Measurements from ENCODE around the gene MCTP1.
"Not testable (repeated sequence)": the region's sequence is repeated elsewhere in the genome, so short reads cannot be mapped to it uniquely, and the experiment has no call there.

Gene MCTP1

GRCh38 chr5:94853120-94853519 is 431.8 kb downstream of the MCTP1 start:
- DNase-seq, result no peak

- DNase-seq, result no peak
These were observed 433.9 kb downstream of the MCTP1 start for GRCh38 chr5:94850960-94851359.

- DNase-seq, result peak; percentile 16
These were observed 434.8 kb downstream of the MCTP1 start for GRCh38 chr5:94849821-94850736.

- no peak for DNase-seq
These were observed 435.6 kb downstream of the MCTP1 start for GRCh38 chr5:94849324-94849723.

- no peak for DNase-seq
These were observed 437.2 kb downstream of the MCTP1 start for GRCh38 chr5:94847726-94848125.

GRCh38 chr5:94847019-94847418 is 437.9 kb downstream of the MCTP1 start:
- DNase-seq, result no peak

GRCh38 chr5:94845696-94846095 is 439.2 kb downstream of the MCTP1 start:
- DNase-seq, result not testable (repeated sequence)

GRCh38 chr5:94841598-94842322 is 443.1 kb downstream of the MCTP1 start:
- no peak for DNase-seq

- DNase-seq, result no peak
These were observed 451.0 kb downstream of the MCTP1 start for GRCh38 chr5:94833851-94834250.

GRCh38 chr5:94832685-94833084 is 452.2 kb downstream of the MCTP1 start:
- no peak for DNase-seq

GRCh38 chr5:94830520-94830919 is 454.4 kb downstream of the MCTP1 start:
- DNase-seq, result no peak

- DNase-seq, result not testable (repeated sequence)
These were observed 456.7 kb downstream of the MCTP1 start for GRCh38 chr5:94828222-94828621.

- no peak for DNase-seq
These were observed 464.4 kb downstream of the MCTP1 start for GRCh38 chr5:94820488-94820887.

- DNase-seq, result no peak
These were observed 466.0 kb downstream of the MCTP1 start for GRCh38 chr5:94818904-94819303.

GRCh38 chr5:94815313-94816039 is 469.4 kb downstream of the MCTP1 start:
- no peak for DNase-seq

- DNase-seq, result no peak
These were observed 472.7 kb downstream of the MCTP1 start for GRCh38 chr5:94812232-94812631.

- no peak for DNase-seq
These were observed 473.6 kb downstream of the MCTP1 start for GRCh38 chr5:94811331-94811730.

- DNase-seq, result no peak
These were observed 474.0 kb downstream of the MCTP1 start for GRCh38 chr5:94810877-94811276.

GRCh38 chr5:94810281-94810680 is 474.6 kb downstream of the MCTP1 start:
- no peak for DNase-seq

- DNase-seq, result no peak
These were observed 476.4 kb downstream of the MCTP1 start for GRCh38 chr5:94808497-94808896.

- DNase-seq, result no peak
These were observed 476.9 kb downstream of the MCTP1 start for GRCh38 chr5:94807985-94808384.

- DNase-seq, result no peak
These were observed 482.4 kb downstream of the MCTP1 start for GRCh38 chr5:94802450-94802849.

- DNase-seq, result no peak
These were observed 488.3 kb downstream of the MCTP1 start for GRCh38 chr5:94796586-94796985.

Data from activated CD4-positive, alpha-beta T cell treated with anti-CD3 and anti-CD28 coated beads for 48 hours (primary cell).